Brain microvascular endothelial cell (primary cell): ENCODE data around the gene FSTL5.
"Not testable (repeated sequence)": the region's sequence is repeated elsewhere in the genome, so short reads cannot be mapped to it uniquely, and the experiment has no call there.

Experiments used
- DNase-seq: peaks from one replicate; pipeline ENCODE4 v3.0.0-alpha.2; 2020
- H3K27ac ChIP-seq: fragments of 250-450 bp; sonication (Bioruptor Pico); 2 replicates; pipeline ENCODE4 v1.5.1; 2020; ENCODE audit warnings: mild to moderate bottlenecking, moderate library complexity
- H3K27me3 ChIP-seq: fragments of 250-450 bp; sonication (Bioruptor Pico); replicated peaks from 2 replicates; pipeline ENCODE4 v1.5.1; 2020; ENCODE audit warnings: mild to moderate bottlenecking
- H3K36me3 ChIP-seq: fragments of 250-450 bp; sonication (Bioruptor Pico); replicated peaks from 2 replicates; pipeline ENCODE4 v1.5.1; 2020; ENCODE audit warnings: mild to moderate bottlenecking
- H3K4me3 ChIP-seq: 2 replicates; pipeline ENCODE4 v1.5.1; 2011; ENCODE audit warnings: low read depth, mild to moderate bottlenecking, control low read depth, low read length, moderate library complexity
- CTCF ChIP-seq: IDR thresholded peaks from 2 replicates; pipeline ENCODE4 v1.5.1; 2011; ENCODE audit warnings: low read depth, mild to moderate bottlenecking, moderate library complexity, low read length, control low read depth, inconsistent platforms; ENCODE audit errors: missing control alignments
- in situ Hi-C: cut with HindIII; loops from 2 replicates; pipeline ENCODE4 v1.10.0; 2017; ENCODE audit warnings: low sequenced_read_pairs, low pct_ligation_motif_present

The FSTL5 gene

GRCh38 chr4:162116095-162116779, 47.6 kb downstream of the FSTL5 start:
- Histone ChIP-seq H3K27ac (no peak overlapping the region), H3K36me3 (no peaks in the 10 kb centered on the region)

DNA sequence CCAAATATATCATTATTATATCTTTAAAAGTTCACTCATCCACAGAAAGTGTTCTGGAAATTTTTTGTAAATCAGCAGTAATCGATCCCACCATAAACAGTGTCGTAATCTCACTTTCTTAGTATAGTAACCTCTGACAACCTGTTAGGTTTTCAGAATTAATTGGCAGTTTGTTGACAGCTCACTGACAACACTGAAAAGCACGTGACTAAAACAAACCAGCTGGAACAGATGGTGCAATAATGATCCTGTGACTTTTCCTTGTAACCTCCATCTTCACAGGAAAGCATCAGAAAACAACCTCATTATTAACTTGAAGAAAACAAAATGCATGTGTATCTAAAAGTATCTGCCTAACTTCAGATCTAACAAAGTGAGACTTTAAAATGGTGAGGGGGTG, 48.5 kb downstream of the FSTL5 start:
- DNase-seq = no peak
- Histone ChIP-seq H3K36me3 (no peaks in the 10 kb centered on the region), H3K27ac (no peak overlapping the region), H3K4me3 (no peak overlapping the region), H3K27me3 (no peaks in the 10 kb centered on the region)
- TF ChIP-seq CTCF = no peak
- in situ Hi-C loops = no loop called here

More at GRCh38 chr4:162116095-162116779, 47.6 kb downstream of the FSTL5 start:
- Histone ChIP-seq H3K4me3 (no peak overlapping the region), H3K27me3 (no peaks in the 10 kb centered on the region)
- DNase-seq = no peak
- TF ChIP-seq CTCF = no peak
- in situ Hi-C loops = no loop called here

GRCh38 chr4:162111078-162111477, 52.7 kb downstream of the FSTL5 start:
- in situ Hi-C loops = no loop called here
- H3K27me3 ChIP-seq = no peaks in the 10 kb centered on the region
- H3K27ac ChIP-seq = no peak overlapping the region
- H3K4me3 ChIP-seq = no peak overlapping the region
- no peaks in the 10 kb centered on the region for H3K36me3 ChIP-seq
- DNase-seq = no peak
- TF ChIP-seq CTCF = no peak

- no peak overlapping the region for H3K4me3 ChIP-seq
- no peak overlapping the region for H3K27ac ChIP-seq
- H3K27me3 ChIP-seq = no peaks in the 10 kb centered on the region
- H3K36me3 ChIP-seq = no peaks in the 10 kb centered on the region
- in situ Hi-C loops = no loop called here
- no peak for DNase-seq
- TF ChIP-seq CTCF = no peak
Measured at GRCh38 chr4:162104459-162105124, 59.2 kb downstream of the FSTL5 start.

DNA sequence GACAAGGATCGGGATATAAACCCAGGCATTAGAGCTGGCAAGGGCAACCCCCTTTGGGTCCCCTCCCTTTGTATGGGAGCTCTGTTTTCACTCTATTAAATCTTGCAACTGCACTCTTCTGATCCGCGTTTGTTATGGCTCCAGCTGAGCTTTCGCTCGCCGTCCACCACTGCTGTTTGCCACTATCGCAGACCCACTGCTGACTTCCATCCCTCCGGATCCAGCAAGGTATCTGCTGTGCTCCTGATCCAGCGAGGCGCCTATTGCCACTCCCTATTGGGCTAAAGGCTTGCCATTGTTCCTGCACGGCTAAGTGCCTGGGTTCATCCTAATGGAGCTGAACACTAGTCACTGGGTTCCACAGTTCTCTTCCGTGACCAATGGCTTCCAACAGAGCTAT, 59.9 kb downstream of the FSTL5 start:
- H3K27me3 ChIP-seq, H3K4me3 ChIP-seq, H3K27ac ChIP-seq, in situ Hi-C loops, H3K36me3 ChIP-seq, DNase-seq: not testable (repeated sequence)

GRCh38 chr4:162102713-162103112, 61.1 kb downstream of the FSTL5 start:
- TF ChIP-seq CTCF = no peak
- Histone ChIP-seq H3K4me3 (no peak overlapping the region), H3K36me3 (no peaks in the 10 kb centered on the region), H3K27ac (no peak overlapping the region), H3K27me3 (no peaks in the 10 kb centered on the region)
- in situ Hi-C loops = no loop called here
- DNase-seq = no peak
